Ectodermal cell (in vitro differentiated cells): ENCODE measurements around the gene TMEM150B.

ENCODE experiments used
- H3K27ac ChIP-seq: 2 replicates; pipeline ENCODE4 v1.7.0; 2013; ENCODE audit warnings: mild to moderate bottlenecking, low read depth, low read length; ENCODE audit not compliant: insufficient read depth, poor library complexity, severe bottlenecking
- H3K27me3 ChIP-seq: 2 replicates; pipeline ENCODE4 v1.7.0; 2013; ENCODE audit warnings: mild to moderate bottlenecking, low read length; ENCODE audit not compliant: insufficient read depth, control insufficient read depth, poor library complexity, severe bottlenecking
- H3K36me3 ChIP-seq: one replicate; pipeline ENCODE4 v1.7.0; 2013; ENCODE audit warnings: low read length; ENCODE audit not compliant: control insufficient read depth, insufficient read depth
- H3K4me1 ChIP-seq: one replicate; pipeline ENCODE4 v1.7.0; 2013; ENCODE audit warnings: low read length; ENCODE audit not compliant: control insufficient read depth, insufficient read depth
- H3K4me3 ChIP-seq: 2 replicates; pipeline ENCODE4 v1.7.0; 2013; ENCODE audit warnings: low read depth, low read length, control low read depth; ENCODE audit not compliant: insufficient read depth
- H3K9me3 ChIP-seq: 2 replicates; pipeline ENCODE4 v1.7.0; 2013; ENCODE audit warnings: mild to moderate bottlenecking, low read length, moderate library complexity; ENCODE audit not compliant: control insufficient read depth
- WGBS, 2 experiments: methylation state at CpG; one replicate each; pipeline ENCODE4 v1.1.7; 2013; ENCODE audit warnings: missing lambda C conversion rate in 2 of 2; 5-methylcytosine and 5-hydroxymethylcytosine counted together

TMEM150B gene

GRCh38 chr19:55305491-55305890, 19.6 kb downstream of the TMEM150B start:
- Histone ChIP-seq H3K27me3 (no peaks in the 10 kb centered on the region), H3K4me1 (peaks cover 7% of the 10 kb centered on the region), H3K4me3 (no peak overlapping the region), H3K9me3 (no peaks in the 10 kb centered on the region), H3K36me3 (peaks cover 27% of the 10 kb centered on the region), H3K27ac (no peak overlapping the region)
- 87 to 90% methylated on average over 9 of the region's 9 CpGs for WGBS, 2 experiments

GRCh38 chr19:55304980-55305379, 20.2 kb downstream of the TMEM150B start:
- peaks cover 7% of the 10 kb centered on the region for H3K4me1 ChIP-seq
- whole genome bisulfite sequencing, 2 experiments, result 90 to 91% methylated on average over 14 of the region's 14 CpGs
- H3K36me3 ChIP-seq, result peaks cover 27% of the 10 kb centered on the region
- H3K4me3 ChIP-seq, result no peak overlapping the region
- no peaks in the 10 kb centered on the region for H3K27me3 ChIP-seq
- H3K9me3 ChIP-seq, result no peaks in the 10 kb centered on the region
- no peak overlapping the region for H3K27ac ChIP-seq

GRCh38 chr19:55304279-55304978, 20.7 kb downstream of the TMEM150B start:
- Histone ChIP-seq H3K27me3 (no peaks in the 10 kb centered on the region), H3K4me3 (no peak overlapping the region), H3K36me3 (peaks cover 27% of the 10 kb centered on the region), H3K27ac (no peak overlapping the region), H3K4me1 (peaks cover 7% of the 10 kb centered on the region), H3K9me3 (no peaks in the 10 kb centered on the region)
- 95 to 96% methylated on average over 39 of the region's 39 CpGs for WGBS, 2 experiments

- Histone ChIP-seq H3K27me3 (no peaks in the 10 kb centered on the region), H3K9me3 (no peaks in the 10 kb centered on the region), H3K36me3 (peaks cover 30% of the 10 kb centered on the region), H3K27ac (no peak overlapping the region), H3K4me1 (peaks cover 7% of the 10 kb centered on the region), H3K4me3 (no peak overlapping the region)
- 96% methylated on average over 11 of the region's 11 CpGs for WGBS, 2 experiments
Observed at GRCh38 chr19:55303477-55303876, 21.7 kb downstream of the TMEM150B start.

GRCh38 chr19:55302318-55302703, 22.8 kb downstream of the TMEM150B start:
- H3K36me3 ChIP-seq, result peaks cover 30% of the 10 kb centered on the region
- no peak overlapping the region for H3K27ac ChIP-seq
- 92% methylated on average over 12 of the region's 12 CpGs for WGBS, 2 experiments

GRCh38 chr19:55301459-55302317, 23.5 kb downstream of the TMEM150B start:
- Histone ChIP-seq H3K36me3 (peaks cover 31% of the 10 kb centered on the region), H3K27me3 (no peaks in the 10 kb centered on the region), H3K27ac (no peak overlapping the region), H3K4me1 (peaks cover 7% of the 10 kb centered on the region), H3K4me3 (no peak overlapping the region), H3K9me3 (no peaks in the 10 kb centered on the region)
- 25 to 26% methylated on average over 42 of the region's 42 CpGs for WGBS, 2 experiments

More at GRCh38 chr19:55302318-55302703, 22.8 kb downstream of the TMEM150B start:
- peaks cover 7% of the 10 kb centered on the region for H3K4me1 ChIP-seq
- no peak overlapping the region for H3K4me3 ChIP-seq
- no peaks in the 10 kb centered on the region for H3K27me3 ChIP-seq
- no peaks in the 10 kb centered on the region for H3K9me3 ChIP-seq

- H3K9me3 ChIP-seq, result no peaks in the 10 kb centered on the region
- no peak overlapping the region for H3K27ac ChIP-seq
- no peak overlapping the region for H3K4me3 ChIP-seq
- H3K36me3 ChIP-seq, result peaks cover 28% of the 10 kb centered on the region
- WGBS, 2 experiments, result 61 to 66% methylated on average over 15 of the region's 15 CpGs
- no peaks in the 10 kb centered on the region for H3K27me3 ChIP-seq
- H3K4me1 ChIP-seq, result peaks cover 7% of the 10 kb centered on the region
Observed at GRCh38 chr19:55300886-55301458, 24.2 kb downstream of the TMEM150B start.

GRCh38 chr19:55299991-55300390, 25.1 kb downstream of the TMEM150B start:
- WGBS, 2 experiments, result 90 to 93% methylated on average over 10 of the region's 10 CpGs
- Histone ChIP-seq H3K4me1 (peaks cover 7% of the 10 kb centered on the region), H3K27me3 (no peaks in the 10 kb centered on the region), H3K9me3 (no peaks in the 10 kb centered on the region), H3K27ac (no peak overlapping the region), H3K36me3 (peaks cover 30% of the 10 kb centered on the region), H3K4me3 (no peak overlapping the region)

GRCh38 chr19:55297267-55297666, 27.9 kb downstream of the TMEM150B start:
- H3K27me3 ChIP-seq, result no peaks in the 10 kb centered on the region
- H3K4me1 ChIP-seq, result peaks cover 7% of the 10 kb centered on the region
- peaks cover 25% of the 10 kb centered on the region for H3K36me3 ChIP-seq
- no peaks in the 10 kb centered on the region for H3K9me3 ChIP-seq
- 94 to 96% methylated on average over 10 of the region's 10 CpGs for WGBS, 2 experiments
- H3K27ac ChIP-seq, result no peak overlapping the region
- H3K4me3 ChIP-seq, result no peak overlapping the region
